GM21717 (cell line): ENCODE data around the gene KAT8.

Experiments
- ATAC-seq: cut with Tn5 transposase; IDR thresholded peaks from one replicate; pipeline ENCODE4 v1.9.1; 2021; ENCODE audit warnings: mild to moderate bottlenecking, moderate library complexity; ENCODE audit not compliant: unreplicated experiment

Gene KAT8

GRCh38 chr16:31117384-31118222, at the start of gene KAT8:
Gene KAT8 (plus strand): TSS chr16:31117664. CDS start chr16:31117682, 18 bp downstream.
- peak; percentile 83 for ATAC-seq

DNA sequence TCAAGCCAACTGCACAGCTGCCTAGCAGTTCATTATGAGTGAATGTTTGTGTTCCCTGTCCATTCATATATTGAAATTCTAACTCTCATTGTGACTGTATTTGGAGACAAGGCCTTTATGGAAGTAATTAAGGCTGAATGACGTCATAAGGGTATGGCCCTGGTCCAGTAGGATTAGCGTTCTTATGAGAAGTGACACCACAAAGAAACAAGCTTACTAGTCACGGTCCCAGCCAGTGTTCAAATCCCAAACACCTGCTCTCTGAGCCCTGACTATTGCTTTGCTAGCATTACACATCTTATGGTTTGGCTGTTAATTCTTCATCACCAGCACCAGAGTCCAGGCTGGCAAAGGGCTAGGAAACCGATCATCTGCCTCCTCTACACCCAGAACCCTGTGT, 45.6 kb upstream of the KAT8 start:
- ATAC-seq, result no peak

DNA sequence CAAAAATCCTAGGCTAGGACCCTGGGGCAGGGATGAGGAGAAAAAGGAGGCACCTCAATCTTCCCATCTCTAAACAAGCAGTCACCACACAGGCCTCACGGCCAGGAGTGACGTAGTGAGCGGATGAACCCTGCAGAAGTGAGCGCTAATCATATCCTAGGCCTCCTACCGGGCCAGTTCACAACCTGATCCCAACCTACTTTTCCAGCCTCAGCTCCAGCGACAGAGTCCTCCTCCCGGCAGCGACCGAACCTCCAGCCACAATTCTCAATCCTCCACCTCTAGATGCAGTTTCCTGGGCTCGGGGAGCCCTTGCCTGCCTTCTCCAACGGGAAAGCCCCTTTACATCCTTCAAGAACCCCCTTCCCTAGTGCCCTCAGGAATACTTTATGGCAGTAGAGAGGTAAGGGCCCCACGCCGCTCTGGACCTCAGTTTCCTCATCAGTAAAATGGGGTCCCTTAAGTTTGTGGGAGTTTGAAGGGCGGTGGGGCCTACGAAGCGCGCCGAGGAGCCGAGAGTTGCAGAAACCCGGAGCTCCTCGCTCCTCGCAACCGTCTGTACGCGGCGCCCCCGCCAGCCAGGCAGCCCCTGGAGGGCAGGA, 44.8 kb upstream of the KAT8 start:
- peak; percentile 3 for ATAC-seq

DNA sequence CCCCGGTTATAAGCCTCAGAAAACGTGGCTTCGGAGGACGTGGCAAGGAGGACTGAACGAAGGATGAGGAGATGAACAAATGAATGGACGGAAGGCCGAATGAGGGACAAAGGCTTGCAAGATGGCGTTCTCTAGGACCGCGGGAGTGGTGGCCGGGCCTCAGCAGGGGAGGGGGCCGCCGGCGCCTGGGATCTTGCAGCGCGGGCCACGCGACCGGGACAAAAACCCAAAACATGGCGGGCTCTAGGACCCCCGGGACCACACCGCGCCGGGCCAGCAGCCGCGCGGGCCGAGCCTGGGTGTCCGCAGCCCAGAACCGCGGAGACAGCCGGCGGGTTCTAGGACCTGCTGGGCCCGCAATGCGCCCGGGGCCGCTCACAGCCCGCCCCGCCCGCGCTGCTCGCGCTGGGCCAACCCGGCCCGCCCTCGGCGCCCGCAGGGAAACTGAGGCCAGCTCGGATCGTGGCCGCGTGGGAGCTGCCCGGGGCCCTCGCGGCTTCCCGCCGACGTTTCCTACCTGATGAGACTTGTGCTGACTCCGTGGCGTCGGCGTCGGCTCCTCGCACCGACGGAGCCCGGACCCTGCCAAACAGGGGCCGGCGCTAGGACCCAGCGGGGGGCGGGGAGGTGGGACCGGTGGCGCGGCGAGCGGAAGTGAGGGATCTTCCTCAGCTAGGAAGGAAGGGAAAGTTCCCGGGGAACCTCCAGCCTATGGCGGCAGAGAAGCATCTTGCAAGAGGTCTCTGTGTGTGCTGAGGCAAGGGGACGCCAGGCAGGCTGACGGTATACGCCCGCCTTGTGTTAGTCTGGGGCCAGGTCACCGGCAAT, 44.1 kb upstream of the KAT8 start:
- peak; percentile 44 for ATAC-seq

GRCh38 chr16:31073970-31074813, 43.3 kb upstream of the KAT8 start, which contains the start of the genes ZNF646 and ZNF668:
Gene ZNF646 (plus strand): TSS chr16:31074422. CDS start chr16:31076325, 1,903 bp downstream.
Gene ZNF668 (minus strand): TSS chr16:31074240. CDS start chr16:31064459, 9,781 bp downstream.
- ATAC-seq, result peak; percentile 69

DNA sequence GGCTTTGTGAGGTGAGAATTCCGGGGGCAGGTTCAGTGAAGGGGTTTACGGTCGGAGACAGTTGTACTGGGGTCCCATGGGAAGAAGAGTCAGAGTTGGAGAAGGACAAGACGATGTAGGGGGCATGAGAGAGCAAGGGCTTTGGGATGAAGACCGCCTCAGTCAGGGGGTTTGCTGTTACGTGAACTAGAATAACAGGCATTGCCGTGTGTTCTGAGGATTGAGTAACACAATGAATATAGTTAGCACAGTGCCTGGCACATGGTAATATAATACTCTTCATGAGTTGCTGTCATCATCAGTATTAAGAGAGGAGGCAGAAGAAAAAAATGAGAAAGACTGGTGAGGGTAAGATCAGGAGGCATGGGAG, 42.7 kb upstream of the KAT8 start:
- ATAC-seq, result no peak

DNA sequence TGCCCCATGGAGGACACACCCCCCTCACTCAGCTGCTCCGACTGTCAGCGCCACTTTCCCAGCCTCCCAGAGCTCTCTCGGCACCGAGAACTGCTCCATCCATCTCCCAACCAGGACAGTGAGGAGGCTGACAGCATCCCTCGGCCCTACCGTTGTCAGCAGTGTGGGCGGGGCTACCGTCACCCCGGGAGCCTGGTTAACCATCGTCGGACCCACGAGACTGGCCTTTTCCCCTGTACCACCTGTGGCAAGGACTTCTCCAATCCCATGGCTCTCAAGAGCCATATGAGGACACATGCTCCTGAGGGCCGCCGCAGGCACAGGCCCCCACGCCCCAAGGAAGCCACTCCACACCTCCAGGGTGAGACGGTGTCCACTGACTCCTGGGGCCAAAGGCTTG, 41.1 kb upstream of the KAT8 start:
- ATAC-seq, result no peak

GRCh38 chr16:31077024-31077423, 40.4 kb upstream of the KAT8 start:
- no peak for ATAC-seq

GRCh38 chr16:31077592-31078396, 39.7 kb upstream of the KAT8 start:
- no peak for ATAC-seq

DNA sequence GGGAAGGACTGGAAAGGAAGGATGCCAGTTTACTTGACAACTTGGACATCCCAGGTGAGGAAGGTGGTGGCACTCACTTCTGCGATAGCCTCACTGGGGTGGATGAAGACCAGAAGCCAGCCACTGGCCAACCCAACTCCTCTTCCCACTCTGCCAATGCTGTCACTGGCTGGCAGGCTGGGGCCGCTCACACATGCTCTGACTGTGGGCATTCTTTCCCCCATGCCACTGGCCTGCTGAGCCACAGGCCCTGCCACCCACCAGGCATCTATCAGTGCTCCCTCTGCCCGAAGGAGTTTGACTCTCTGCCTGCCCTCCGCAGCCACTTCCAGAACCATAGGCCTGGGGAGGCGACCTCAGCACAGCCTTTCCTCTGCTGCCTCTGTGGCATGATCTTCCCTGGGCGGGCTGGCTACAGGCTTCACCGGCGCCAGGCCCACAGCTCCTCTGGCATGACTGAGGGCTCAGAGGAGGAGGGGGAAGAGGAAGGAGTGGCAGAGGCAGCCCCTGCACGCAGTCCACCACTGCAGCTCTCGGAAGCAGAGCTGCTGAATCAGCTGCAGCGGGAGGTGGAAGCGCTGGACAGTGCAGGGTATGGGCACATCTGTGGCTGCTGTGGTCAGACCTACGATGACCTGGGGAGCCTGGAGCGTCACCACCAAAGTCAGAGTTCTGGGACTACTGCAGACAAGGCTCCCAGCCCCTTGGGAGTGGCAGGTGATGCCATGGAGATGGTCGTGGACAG, 38.7 kb upstream of the KAT8 start:
- no peak for ATAC-seq

- no peak for ATAC-seq
These were observed 38.0 kb upstream of the KAT8 start for GRCh38 chr16:31079342-31079944.

- ATAC-seq, result no peak
These were observed 37.3 kb upstream of the KAT8 start for GRCh38 chr16:31080035-31080629.

DNA sequence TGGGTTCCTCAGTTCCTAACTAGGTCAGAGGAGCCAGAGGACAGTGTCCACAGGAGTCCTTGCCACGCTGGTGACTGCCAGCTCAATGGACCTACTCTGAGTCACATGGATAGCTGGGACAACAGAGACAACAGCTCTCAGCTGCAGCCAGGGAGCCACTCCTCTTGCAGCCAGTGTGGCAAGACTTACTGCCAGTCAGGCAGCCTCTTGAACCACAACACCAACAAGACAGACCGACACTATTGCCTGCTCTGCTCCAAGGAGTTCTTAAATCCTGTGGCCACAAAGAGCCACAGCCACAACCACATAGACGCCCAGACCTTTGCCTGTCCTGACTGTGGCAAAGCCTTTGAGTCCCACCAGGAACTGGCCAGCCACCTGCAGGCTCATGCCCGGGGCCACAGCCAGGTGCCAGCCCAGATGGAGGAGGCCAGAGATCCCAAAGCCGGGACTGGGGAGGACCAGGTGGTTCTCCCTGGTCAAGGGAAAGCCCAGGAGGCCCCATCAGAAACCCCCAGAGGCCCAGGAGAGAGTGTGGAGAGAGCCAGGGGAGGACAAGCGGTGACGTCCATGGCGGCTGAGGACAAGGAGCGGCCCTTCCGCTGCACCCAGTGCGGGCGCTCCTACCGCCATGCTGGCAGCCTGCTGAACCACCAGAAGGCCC, 36.6 kb upstream of the KAT8 start:
- no peak for ATAC-seq

GRCh38 chr16:31081428-31082351, 35.8 kb upstream of the KAT8 start:
- ATAC-seq, result no peak

DNA sequence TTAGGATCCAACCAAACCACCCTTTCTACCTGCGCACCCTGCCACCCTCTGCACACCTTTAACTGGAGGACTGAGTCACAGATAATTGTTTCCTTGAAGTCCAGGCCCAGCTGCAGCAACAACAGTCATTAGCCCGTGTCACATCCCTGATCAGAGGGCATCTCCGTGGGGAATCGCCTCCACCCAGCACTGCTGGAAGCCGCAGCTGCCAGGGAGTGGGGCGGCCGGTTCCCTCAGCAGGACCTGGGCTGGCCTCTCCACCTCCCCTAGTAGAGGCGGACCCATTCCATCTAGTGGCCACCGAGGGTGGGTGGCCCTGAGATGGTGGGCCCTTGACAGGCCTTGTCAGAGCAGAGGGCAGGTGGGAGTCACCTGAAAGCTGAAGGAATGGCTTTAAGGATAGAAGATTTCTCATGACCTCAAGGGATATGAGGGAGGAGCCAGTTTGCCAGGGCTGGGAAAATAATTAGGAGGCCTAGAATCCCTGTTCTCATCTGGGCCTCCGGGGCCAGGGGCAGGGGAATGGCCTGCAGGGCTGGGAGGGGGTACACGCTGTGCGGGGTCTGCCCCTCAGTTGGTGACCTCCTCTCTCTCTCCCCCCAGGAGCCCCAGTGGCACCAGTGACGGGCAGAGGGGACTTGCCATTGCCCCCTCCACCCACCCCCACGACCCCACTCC, 35.0 kb upstream of the KAT8 start:
- ATAC-seq, result no peak

GRCh38 chr16:31083081-31083480, 34.4 kb upstream of the KAT8 start:
- no peak for ATAC-seq
